ENCODE results near the gene FGF14. TPM values are rescaled to one million over a fixed set of nuclear protein-coding genes. Genes with fewer than 3 reads are reported as not detected.

The FGF14 gene
- total RNA-seq, 1 donor from 2014 or later, result not detected

DNA sequence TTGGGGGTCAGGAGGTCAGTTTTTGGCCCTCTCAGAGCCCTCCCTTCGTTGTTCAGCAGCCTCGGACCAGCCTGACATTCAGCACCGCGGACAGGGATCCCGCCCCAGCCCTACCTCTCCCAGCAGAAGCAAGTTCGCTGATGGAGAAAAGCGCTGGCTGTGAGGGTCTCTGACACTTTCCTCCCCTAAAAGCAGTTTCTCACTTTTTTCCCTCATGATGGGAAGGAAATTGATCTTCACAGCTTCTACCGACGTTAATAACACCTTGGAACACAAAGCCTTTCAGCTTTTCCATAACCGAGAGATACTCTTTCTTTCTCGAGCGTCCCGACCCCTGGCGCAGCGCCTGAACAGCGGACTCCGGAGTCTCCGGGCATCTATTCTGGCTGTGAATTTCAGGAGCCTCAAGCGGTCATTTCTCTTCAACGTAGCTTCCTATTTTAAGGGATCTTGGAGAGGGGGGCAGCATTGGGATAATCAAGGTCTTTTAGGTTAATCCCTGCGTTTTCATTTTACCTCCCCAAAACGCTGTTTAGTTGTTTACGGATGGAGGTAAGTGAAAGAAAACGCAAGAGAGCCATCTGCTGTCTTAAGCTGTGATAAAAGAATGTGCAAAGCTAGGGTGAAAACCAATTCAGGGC, 482.2 kb downstream of the FGF14 start:
- DNase-seq (ENCODE audit: low read depth) (peak; percentile 4), FAIRE-seq (no peak)
- Histone ChIP-seq H3K27me3 (ENCODE audit: control insufficient read depth, insufficient read depth, low read length) (peaks cover 24% of the 10 kb centered on the region), H3K36me3 (ENCODE audit: control insufficient read depth, insufficient read depth, low read length) (no peaks in the 10 kb centered on the region), H3K4me3 (ENCODE audit: low read depth, low read length) (no peak overlapping the region)
- TF ChIP-seq CTCF (IDR thresholded peaks at IDR 0.05; ENCODE audit: insufficient read depth, low read length, severe bottlenecking), result no peak

DNA sequence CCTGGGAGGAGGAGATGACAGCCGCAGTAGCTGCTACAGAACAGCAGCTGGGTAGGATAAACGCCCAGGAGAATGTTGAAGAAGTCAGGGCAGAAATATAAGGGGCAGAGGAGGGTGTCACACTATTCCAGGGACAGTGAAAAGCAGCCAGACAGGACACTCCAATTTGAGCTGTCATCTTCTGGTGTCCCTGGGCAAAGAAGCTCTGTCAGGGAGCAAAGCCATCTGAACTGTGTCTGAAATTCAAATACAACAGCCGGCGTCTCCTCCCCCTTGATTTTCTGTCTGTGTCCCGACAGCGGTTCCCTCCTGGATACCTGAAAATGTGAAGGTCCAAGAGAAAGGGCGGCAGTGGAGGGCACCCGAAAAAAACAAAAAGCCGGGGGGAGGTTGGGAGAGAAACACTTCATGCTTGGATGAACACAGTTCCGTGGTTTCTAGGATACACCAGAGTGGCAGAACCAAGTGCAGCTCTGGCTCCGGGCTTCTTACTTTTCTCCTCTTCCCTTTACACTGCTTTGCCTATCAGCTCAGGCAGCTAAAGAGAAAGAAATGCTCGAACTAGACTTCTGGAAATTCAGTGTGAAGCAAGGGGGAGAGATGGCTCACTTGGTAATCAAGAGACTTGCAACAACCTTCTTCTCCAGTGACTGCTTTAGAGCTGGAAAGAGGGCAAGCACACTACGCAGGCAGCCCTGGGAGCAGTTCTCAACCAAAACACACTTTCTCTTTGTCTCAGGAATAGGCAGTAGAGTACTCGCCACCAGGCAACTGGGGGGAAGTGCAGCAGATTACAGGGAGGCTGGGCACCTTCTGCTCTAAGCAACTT, 483.8 kb downstream of the FGF14 start:
- no peaks in the 10 kb centered on the region for H3K36me3 ChIP-seq (ENCODE audit: control insufficient read depth, insufficient read depth, low read length)
- DNase-seq (ENCODE audit: low read depth), result no peak
- no peak overlapping the region for H3K4me3 ChIP-seq (ENCODE audit: low read depth, low read length)
- peaks cover 24% of the 10 kb centered on the region for H3K27me3 ChIP-seq (ENCODE audit: control insufficient read depth, insufficient read depth, low read length)
- no peak for FAIRE-seq
- TF ChIP-seq CTCF (IDR thresholded peaks at IDR 0.05; ENCODE audit: insufficient read depth, low read length, severe bottlenecking), result no peak

- Histone ChIP-seq H3K27me3 (ENCODE audit: control insufficient read depth, insufficient read depth, low read length) (peaks cover 24% of the 10 kb centered on the region), H3K4me3 (ENCODE audit: low read depth, low read length) (no peak overlapping the region), H3K36me3 (ENCODE audit: control insufficient read depth, insufficient read depth, low read length) (no peaks in the 10 kb centered on the region)
- TF ChIP-seq CTCF (IDR thresholded peaks at IDR 0.05; ENCODE audit: insufficient read depth, low read length, severe bottlenecking), result no peak
- DNase-seq (ENCODE audit: low read depth) (no peak), FAIRE-seq (no peak)
These were observed 484.4 kb downstream of the FGF14 start for GRCh38 chr13:101917475-101917810.

- Histone ChIP-seq H3K36me3 (ENCODE audit: control insufficient read depth, insufficient read depth, low read length) (no peaks in the 10 kb centered on the region), H3K4me3 (ENCODE audit: low read depth, low read length) (no peak overlapping the region), H3K27me3 (ENCODE audit: control insufficient read depth, insufficient read depth, low read length) (peaks cover 24% of the 10 kb centered on the region)
- TF ChIP-seq CTCF (IDR thresholded peaks at IDR 0.05; ENCODE audit: insufficient read depth, low read length, severe bottlenecking), result no peak
- no peak for FAIRE-seq
- no peak for DNase-seq (ENCODE audit: low read depth)
These were observed 484.9 kb downstream of the FGF14 start for GRCh38 chr13:101916775-101917474.

GRCh38 chr13:101916108-101916774, 485.6 kb downstream of the FGF14 start:
- H3K27me3 ChIP-seq (ENCODE audit: control insufficient read depth, insufficient read depth, low read length), result peaks cover 24% of the 10 kb centered on the region
- FAIRE-seq (no peak), DNase-seq (ENCODE audit: low read depth) (no peak)
- H3K4me3 ChIP-seq (ENCODE audit: low read depth, low read length), result no peak overlapping the region
- no peaks in the 10 kb centered on the region for H3K36me3 ChIP-seq (ENCODE audit: control insufficient read depth, insufficient read depth, low read length)
- peak; percentile 10 for TF ChIP-seq CTCF (IDR thresholded peaks at IDR 0.05; ENCODE audit: insufficient read depth, low read length, severe bottlenecking)

Measured in bronchial epithelial cell (primary cell).